Mesendoderm (in vitro differentiated cells): ENCODE results near the gene GARIN3.
A peak's percentile ranks its signal among the peaks of the same experiment; 100 is the strongest.

Source experiments
- DNase-seq: peaks from one replicate; pipeline ENCODE4 v3.0.0; 2013
- H2AK5ac ChIP-seq: 2 replicates; pipeline ENCODE4 v1.6.1; 2013; ENCODE audit warnings: low read length, inconsistent platforms
- H2BK120ac ChIP-seq: 2 replicates; pipeline ENCODE4 v1.6.1; 2013; ENCODE audit warnings: low read depth, mild to moderate bottlenecking, low read length, moderate library complexity, mixed read lengths
- H2BK15ac ChIP-seq: replicated peaks from 2 replicates; pipeline ENCODE4 v1.6.1; 2013; ENCODE audit warnings: low read depth, mild to moderate bottlenecking, moderate library complexity
- H2BK5ac ChIP-seq: 2 replicates; pipeline ENCODE4 v1.6.1; 2013; ENCODE audit warnings: low read length, inconsistent platforms
- H3K18ac ChIP-seq: 2 replicates; pipeline ENCODE4 v1.6.1; 2013; ENCODE audit warnings: mild to moderate bottlenecking, low read length, mixed read lengths
- H3K23ac ChIP-seq: one replicate; pipeline ENCODE4 v1.6.1; 2013; ENCODE audit warnings: low read length
- H3K27ac ChIP-seq: 2 replicates; pipeline ENCODE4 v1.5.1; 2013; ENCODE audit warnings: low read depth, mild to moderate bottlenecking, inconsistent platforms, low read length, moderate library complexity
- H3K27me3 ChIP-seq: 2 replicates; pipeline ENCODE4 v1.6.1; 2013; ENCODE audit warnings: low read length, control low read depth, mild to moderate bottlenecking, inconsistent platforms; ENCODE audit not compliant: insufficient read depth, poor library complexity
- H3K36me3 ChIP-seq: 2 replicates; pipeline ENCODE4 v1.6.1; 2013; ENCODE audit warnings: low read length, inconsistent platforms; ENCODE audit not compliant: control insufficient read depth, insufficient read depth
- H3K4ac ChIP-seq: one replicate; pipeline ENCODE4 v1.6.1; 2013; ENCODE audit warnings: low read depth, mild to moderate bottlenecking, low read length, moderate library complexity
- H3K4me1 ChIP-seq: 2 replicates; pipeline ENCODE4 v1.6.1; 2013; ENCODE audit warnings: low read depth, low read length, inconsistent platforms; ENCODE audit not compliant: control insufficient read depth
- H3K4me2 ChIP-seq: 2 replicates; pipeline ENCODE4 v1.6.1; 2013; ENCODE audit warnings: low read length
- H3K4me3 ChIP-seq: 2 replicates; pipeline ENCODE4 v1.5.1; 2013; ENCODE audit warnings: mild to moderate bottlenecking, low read length
- H3K56ac ChIP-seq: one replicate; pipeline ENCODE4 v1.6.1; 2013; ENCODE audit warnings: low read length
- H3K79me1 ChIP-seq: 2 replicates; pipeline ENCODE4 v1.6.1; 2013; ENCODE audit warnings: low read length, inconsistent platforms
- H3K79me2 ChIP-seq: 2 replicates; pipeline ENCODE4 v1.6.1; 2013; ENCODE audit warnings: mild to moderate bottlenecking, low read length; ENCODE audit not compliant: control insufficient read depth, insufficient read depth
- H3K9ac ChIP-seq: 2 replicates; pipeline ENCODE4 v1.6.1; 2013; ENCODE audit warnings: low read length, inconsistent platforms
- H4K5ac ChIP-seq: one replicate; pipeline ENCODE4 v1.6.1; 2013; ENCODE audit warnings: low read length
- H4K8ac ChIP-seq: one replicate; pipeline ENCODE4 v1.6.1; 2013; ENCODE audit warnings: low read depth, mild to moderate bottlenecking, control low read depth, low read length, moderate library complexity
- WGBS: extraction: QIAGEN DNeasy Blood & Tissue Kit; methylation state at CpG from one replicate; pipeline ENCODE4 v1.1.7; 2013; ENCODE audit warnings: low lambda C conversion rate, missing lambda C conversion rate; ENCODE audit not compliant: insufficient coverage; ENCODE audit errors: extremely low coverage; 5-methylcytosine and 5-hydroxymethylcytosine counted together

The GARIN3 gene

GRCh38 chr5:157180374-157181264 lies 14.6 kb upstream of the GARIN3 start, which contains the start of gene ITK:
TSS of gene ITK (plus strand) at chr5:157180840. CDS start at chr5:157180978, 138 bp downstream.
- H2BK5ac ChIP-seq, result no peak within 1 kb of the TSS
- no peak within 1 kb of the TSS for H3K4me3 ChIP-seq
- no peak within 1 kb of the TSS for H4K5ac ChIP-seq
- H2BK120ac ChIP-seq, result no peak within 1 kb of the TSS
- DNase-seq, result no peak
- H3K27me3 ChIP-seq, result no peaks in the 10 kb centered on the region
- H3K4me1 ChIP-seq, result no peaks in the 10 kb centered on the region
- no peak within 1 kb of the TSS for H3K27ac ChIP-seq
- no peak within 1 kb of the TSS for H3K23ac ChIP-seq
- no peak within 1 kb of the TSS for H4K8ac ChIP-seq
- H3K4me2 ChIP-seq, result no peak within 1 kb of the TSS
- H3K79me2 ChIP-seq, result no peaks in the 10 kb centered on the region
- H3K56ac ChIP-seq, result no peak within 1 kb of the TSS
- H3K4ac ChIP-seq, result no peak within 1 kb of the TSS
- H3K36me3 ChIP-seq, result no peaks in the 10 kb centered on the region
- no peak within 1 kb of the TSS for H3K9ac ChIP-seq
- H3K18ac ChIP-seq, result no peak within 1 kb of the TSS
- no peak within 1 kb of the TSS for H2AK5ac ChIP-seq
- H3K79me1 ChIP-seq, result no peaks in the 10 kb centered on the region
- no peak within 1 kb of the TSS for H2BK15ac ChIP-seq
- WGBS, result no CpG with 5 or more reads among the region's 8 CpGs

- no CpG with 5 or more reads among the region's 3 CpGs for WGBS
- Histone ChIP-seq H3K36me3 (no peaks in the 10 kb centered on the region), H2BK120ac (no peak overlapping the region), H3K79me2 (no peaks in the 10 kb centered on the region), H3K27ac (no peak overlapping the region), H3K56ac (no peak overlapping the region), H3K18ac (no peak overlapping the region), H3K9ac (no peak overlapping the region), H3K23ac (no peak overlapping the region), H3K79me1 (no peaks in the 10 kb centered on the region), H2BK5ac (no peak overlapping the region), H2AK5ac (no peak overlapping the region), H2BK15ac (no peak overlapping the region), H4K5ac (no peak overlapping the region), H3K27me3 (no peaks in the 10 kb centered on the region), H3K4me2 (no peak overlapping the region), H3K4me3 (no peak overlapping the region), H3K4me1 (no peaks in the 10 kb centered on the region), H4K8ac (no peak overlapping the region), H3K4ac (no peak overlapping the region)
- DNase-seq, result no peak
Measured at GRCh38 chr5:157178966-157179365, 12.9 kb upstream of the GARIN3 start.

- no peaks in the 10 kb centered on the region for H3K79me1 ChIP-seq
- no peak overlapping the region for H2BK15ac ChIP-seq
- H3K79me2 ChIP-seq, result no peaks in the 10 kb centered on the region
- no peak overlapping the region for H3K56ac ChIP-seq
- no peak overlapping the region for H3K18ac ChIP-seq
- no peak overlapping the region for H4K5ac ChIP-seq
- H3K4me2 ChIP-seq, result no peak overlapping the region
- H3K9ac ChIP-seq, result no peak overlapping the region
- no peak overlapping the region for H4K8ac ChIP-seq
- H3K4ac ChIP-seq, result no peak overlapping the region
- no peak for DNase-seq
- H3K36me3 ChIP-seq, result no peaks in the 10 kb centered on the region
- H2BK5ac ChIP-seq, result no peak overlapping the region
- H2AK5ac ChIP-seq, result no peak overlapping the region
- no peak overlapping the region for H2BK120ac ChIP-seq
- no peaks in the 10 kb centered on the region for H3K4me1 ChIP-seq
- no peak overlapping the region for H3K27ac ChIP-seq
- no peaks in the 10 kb centered on the region for H3K27me3 ChIP-seq
- no peak overlapping the region for H3K23ac ChIP-seq
- H3K4me3 ChIP-seq, result no peak overlapping the region
- no CpG with 5 or more reads among the region's 6 CpGs for WGBS
Measured at GRCh38 chr5:157177953-157178352, 11.9 kb upstream of the GARIN3 start.

- Histone ChIP-seq H4K8ac (no peak overlapping the region), H3K23ac (no peak overlapping the region), H2AK5ac (no peak overlapping the region), H3K27me3 (no peaks in the 10 kb centered on the region), H3K56ac (no peak overlapping the region), H3K4me1 (no peaks in the 10 kb centered on the region), H3K9ac (no peak overlapping the region), H2BK120ac (no peak overlapping the region), H4K5ac (no peak overlapping the region), H2BK5ac (no peak overlapping the region), H3K27ac (no peak overlapping the region), H2BK15ac (no peak overlapping the region), H3K4me2 (no peak overlapping the region), H3K18ac (no peak overlapping the region), H3K79me1 (no peaks in the 10 kb centered on the region), H3K36me3 (no peaks in the 10 kb centered on the region), H3K4ac (no peak overlapping the region), H3K4me3 (no peak overlapping the region), H3K79me2 (no peaks in the 10 kb centered on the region)
- no CpG with 5 or more reads among the region's 8 CpGs for WGBS
- no peak for DNase-seq
Measured at GRCh38 chr5:157175071-157175612, 9.1 kb upstream of the GARIN3 start.

- H3K27ac ChIP-seq, result no peak overlapping the region
- no peaks in the 10 kb centered on the region for H3K79me2 ChIP-seq
- no peak overlapping the region for H2BK5ac ChIP-seq
- H3K18ac ChIP-seq, result no peak overlapping the region
- no peak overlapping the region for H3K56ac ChIP-seq
- peak; percentile 2 for DNase-seq
- no peak overlapping the region for H4K8ac ChIP-seq
- no peak overlapping the region for H2BK120ac ChIP-seq
- H3K36me3 ChIP-seq, result no peaks in the 10 kb centered on the region
- H3K4me2 ChIP-seq, result no peak overlapping the region
- no peak overlapping the region for H3K4me3 ChIP-seq
- no peak overlapping the region for H3K23ac ChIP-seq
- H2BK15ac ChIP-seq, result no peak overlapping the region
- no CpG with 5 or more reads among the region's 2 CpGs for WGBS
- no peak overlapping the region for H3K9ac ChIP-seq
- no peak overlapping the region for H2AK5ac ChIP-seq
- no peak overlapping the region for H3K4ac ChIP-seq
- H3K4me1 ChIP-seq, result no peaks in the 10 kb centered on the region
- no peak overlapping the region for H4K5ac ChIP-seq
- H3K27me3 ChIP-seq, result no peaks in the 10 kb centered on the region
- H3K79me1 ChIP-seq, result no peaks in the 10 kb centered on the region
Measured at GRCh38 chr5:157172403-157172802, 6.3 kb upstream of the GARIN3 start.
